A673 (cell line): ENCODE data around the gene NUP210L. TPM values are rescaled to one million over a fixed set of nuclear protein-coding genes. Genes with fewer than 3 reads are reported as not detected.

ENCODE experiments used
- BruUV-seq: library from RNA; stranded (reverse); fragments of 400-500 nt; replicated peaks from 2 replicates; lab custom pipeline; 2021; lab: Mats Ljungman, UMichigan
- CTCF ChIA-PET: fragments of 300-600 bp; sonication (Branson Sonifier 250); formaldehyde crosslinking; loops from one replicate; lab custom pipeline; 2022; ENCODE audit warnings: antibody characterized with exemption; lab: Charles Lee
- POLR2A ChIA-PET: fragments of 300-600 bp; sonication (Branson Sonifier 250); formaldehyde crosslinking; loops from one replicate; lab custom pipeline; 2022; ENCODE audit warnings: antibody characterized with exemption; ENCODE audit not compliant: low non-redundant PET; lab: Charles Lee
- DNase-seq: peaks from one replicate; pipeline ENCODE4 v3.0.0-alpha.2; 2015; ENCODE audit warnings: low spot score
- H3K27ac ChIP-seq: fragments of 200-600 bp; sonication (generic); 2 replicates; pipeline ENCODE4 v1.5.1; 2016; ENCODE audit warnings: mixed run types, low read depth, mild to moderate bottlenecking, mixed read lengths, antibody characterized with exemption, low read length; ENCODE audit not compliant: poor library complexity, severe bottlenecking
- H3K27me3 ChIP-seq: fragments of 200-600 bp; sonication (generic); replicated peaks from 2 replicates; pipeline ENCODE4 v1.6.1; 2017; ENCODE audit warnings: mixed run types, low read depth, mild to moderate bottlenecking, mixed read lengths, antibody characterized with exemption, low read length; ENCODE audit not compliant: insufficient read depth, poor library complexity
- H3K36me3 ChIP-seq: fragments of 200-600 bp; sonication (generic); 2 replicates; pipeline ENCODE4 v1.6.1; 2016; ENCODE audit warnings: mixed run types, mild to moderate bottlenecking, mixed read lengths, antibody characterized with exemption, low read length; ENCODE audit not compliant: insufficient read depth, poor library complexity, severe bottlenecking
- H3K4me1 ChIP-seq: fragments of 200-600 bp; sonication (generic); 2 replicates; pipeline ENCODE4 v1.6.1; 2017; ENCODE audit warnings: mixed run types, mild to moderate bottlenecking, mixed read lengths, antibody characterized with exemption, low read length; ENCODE audit not compliant: insufficient read depth, poor library complexity, severe bottlenecking
- H3K4me3 ChIP-seq: fragments of 200-600 bp; sonication (generic); 2 replicates; pipeline ENCODE4 v1.5.1; 2016; ENCODE audit warnings: low read depth, mixed run types, mild to moderate bottlenecking, mixed read lengths, low read length; ENCODE audit not compliant: poor library complexity, severe bottlenecking
- H3K9me3 ChIP-seq: fragments of 200-600 bp; sonication (generic); 2 replicates; pipeline ENCODE4 v1.6.1; 2016; ENCODE audit warnings: mixed run types, low read depth, mild to moderate bottlenecking, mixed read lengths, antibody characterized with exemption, low read length; ENCODE audit not compliant: poor library complexity, severe bottlenecking
- CTCF ChIP-seq: fragments of 300-800, 200-600 bp; sonication (generic); conservative IDR thresholded peaks from 2 replicates; pipeline ENCODE4 v1.5.1; 2017; ENCODE audit warnings: low read depth, mild to moderate bottlenecking, antibody characterized with exemption, low read length, moderate library complexity, mixed read lengths
- EZH2 ChIP-seq: fragments of 200-600 bp; sonication (generic); IDR thresholded peaks from 2 replicates; pipeline ENCODE4 v1.6.1; 2017; ENCODE audit warnings: borderline replicate concordance, low read depth, mild to moderate bottlenecking, mixed read lengths, antibody characterized with exemption, low read length; ENCODE audit not compliant: poor library complexity, severe bottlenecking
- intact Hi-C: fragments of 100-400 bp; cut with micrococcal nuclease; formaldehyde crosslinking; loops from one replicate; pipeline ENCODE4 v1.10.0; 2022; ENCODE audit not compliant: unreplicated experiment
- total RNA-seq: library from RNA; stranded (reverse); gene quantifications from 2 replicates; pipeline ENCODE4 v1.2.3, GENCODE V29; 2021

Gene NUP210L
- total RNA-seq, 1 experiment from 2014 or later: 0.04 TPM

GRCh38 chr1:153995202-153995601 is 159.7 kb downstream of the NUP210L start:
- peaks cover 42% of the 10 kb centered on the region for H3K36me3 ChIP-seq
- intact Hi-C loops: no loop called here
- ChIA-PET POLR2A (interaction anchor here (0.6 kb wide), 1 partner anchor 231 kb away, joined by 4 read pairs; no protein-coding TSS in a partner anchor), CTCF (no interaction called here)
- no peak overlapping the region for H3K4me3 ChIP-seq
- TF ChIP-seq EZH2 (no peak), CTCF (no peak)
- no peak overlapping the region for H3K27ac ChIP-seq
- no peaks in the 10 kb centered on the region for H3K9me3 ChIP-seq
- DNase-seq: no peak
- no peaks in the 10 kb centered on the region for H3K27me3 ChIP-seq
- no TSS peak for BruUV-seq
- H3K4me1 ChIP-seq: peaks cover 13% of the 10 kb centered on the region

GRCh38 chr1:153991806-153992205 is 163.1 kb downstream of the NUP210L start:
- CTCF ChIA-PET: no interaction called here
- TF ChIP-seq EZH2 (no peak), CTCF (no peak)
- DNase-seq: no peak
- Histone ChIP-seq H3K9me3 (no peaks in the 10 kb centered on the region), H3K27me3 (no peaks in the 10 kb centered on the region), H3K4me3 (peak overlapping the region; percentile 81), H3K36me3 (peaks cover 42% of the 10 kb centered on the region), H3K4me1 (peaks cover 13% of the 10 kb centered on the region), H3K27ac (peak overlapping the region; percentile 96)
- intact Hi-C loops: no loop called here
- POLR2A ChIA-PET: interaction anchor here (0.5 kb wide), 1 partner anchor 74 kb away, joined by 6 read pairs; no protein-coding TSS in a partner anchor
- no TSS peak for BruUV-seq

- TSS peak; percentile 80 for BruUV-seq
- peak overlapping the region; percentile 81 for H3K4me3 ChIP-seq
- ChIA-PET POLR2A (interaction anchor here (0.5 to 1.0 kb wide), 3 partner anchors 8 to 1465 kb away, joined by 3 to 6 read pairs (median 4); no protein-coding TSS in a partner anchor), CTCF (no interaction called here)
- no peaks in the 10 kb centered on the region for H3K27me3 ChIP-seq
- H3K4me1 ChIP-seq: peaks cover 17% of the 10 kb centered on the region
- intact Hi-C loops: no loop called here
- peak overlapping the region; percentile 96 for H3K27ac ChIP-seq
- no peaks in the 10 kb centered on the region for H3K9me3 ChIP-seq
- peaks cover 42% of the 10 kb centered on the region for H3K36me3 ChIP-seq
- no peak for DNase-seq
- TF ChIP-seq EZH2 (no peak), CTCF (no peak)
These were observed 163.7 kb downstream of the NUP210L start for GRCh38 chr1:153991151-153991630.
